Spleen (tissue), 13 donors: ENCODE measurements around the gene KDF1. TPM values are rescaled to one million over a fixed set of nuclear protein-coding genes. Genes with fewer than 3 reads are reported as not detected.

Source experiments
- DNase-seq: peaks from one replicate; pipeline ENCODE4 v3.0.0-alpha.2; 2020
- H3K27ac ChIP-seq, 8 donors: fragments of 200-600 bp; sonication (generic) in 7 of 8; 1 replicate in 4 of 8; 2 replicates in 4 of 8; pipeline versions ENCODE4 v1.5.0 to v1.8.0; 2016 to 2021; ENCODE audit warnings: inconsistent platforms in 4 of 8, mild to moderate bottlenecking in 4 of 8, moderate library complexity in 1 of 8
- H3K27me3 ChIP-seq, 7 donors: fragments of 200-600 bp; sonication (generic) in 6 of 7; replicated peaks in 1 of 7; 1 replicate in 4 of 7; 2 replicates in 3 of 7; pipeline versions ENCODE4 v1.5.0 to v1.8.0; 2016 to 2021; ENCODE audit warnings: inconsistent platforms in 3 of 7, mild to moderate bottlenecking in 1 of 7
- H3K36me3 ChIP-seq, 6 donors: fragments of 200-600 bp; sonication (generic) in 5 of 6; 1 replicate in 4 of 6; 2 replicates in 2 of 6; pipeline versions ENCODE4 v1.5.0 to v1.8.0; 2016 to 2021; ENCODE audit warnings: inconsistent platforms in 2 of 6
- H3K4me1 ChIP-seq, 6 donors: fragments of 200-600 bp; sonication (generic) in 5 of 6; 1 replicate in 3 of 6; 2 replicates in 3 of 6; pipeline versions ENCODE4 v1.5.0 to v1.8.0; 2016 to 2021; ENCODE audit warnings: inconsistent platforms in 3 of 6
- H3K4me3 ChIP-seq, 8 donors: fragments of 200-600 bp; sonication (generic) in 7 of 8; 1 replicate in 4 of 8; 2 replicates in 4 of 8; pipeline versions ENCODE4 v1.5.0 to v1.8.0; 2016 to 2021; ENCODE audit warnings: inconsistent platforms in 4 of 8, mild to moderate bottlenecking in 4 of 8, moderate library complexity in 2 of 8
- H3K9me3 ChIP-seq, 8 donors: fragments of 200-600 bp; sonication (generic) in 7 of 8; 1 replicate in 4 of 8; 2 replicates in 4 of 8; pipeline versions ENCODE4 v1.5.0 to v1.8.0; 2016 to 2021; ENCODE audit warnings: inconsistent platforms in 4 of 8
- CTCF ChIP-seq, 11 experiments: fragments of 200-600 bp in 7 of 11; fragments of 450-650 bp in 4 of 11; sonication (generic) in 4 of 11; IDR thresholded peaks in 8 of 11; conservative IDR thresholded peaks in 3 of 11; 1 replicate in 7 of 11; 2 replicates in 4 of 11; pipeline versions ENCODE4 v1.4.0 to v1.8.0; 2016 to 2021; ENCODE audit warnings: antibody characterized with exemption in 11 of 11, inconsistent platforms in 4 of 11, mild to moderate bottlenecking in 1 of 11
- POLR2A ChIP-seq, 3 donors: fragments of 450-650 bp; IDR thresholded peaks; one replicate each; pipeline ENCODE4 v1.5.1; 2017; ENCODE audit warnings: antibody characterized with exemption in 3 of 3, mild to moderate bottlenecking in 1 of 3
- POLR2AphosphoS5 ChIP-seq, 3 donors: sonication (generic); formaldehyde crosslinking; IDR thresholded peaks; one replicate each; pipeline ENCODE4 v1.5.1; 2017; ENCODE audit warnings: antibody characterized with exemption in 3 of 3
- WGBS, 5 donors: extraction: QIAGEN DNeasy Blood & Tissue Kit in 3 of 5; methylation state at CpG; one replicate each; pipeline versions ENCODE4 v1.1.5 to v1.1.7; 2013 to 2018; 5-methylcytosine and 5-hydroxymethylcytosine counted together
- intact Hi-C: fragments of 100-400 bp; cut with DNase I; formaldehyde crosslinking; loops from one replicate; pipeline ENCODE4 v1.15.0; 2023; ENCODE audit warnings: low total_unique reads
- long read RNA-seq, 2 donors: transcript quantifications; one replicate each; lab custom pipeline, GENCODE V29; 2026
- polyA plus RNA-seq, 3 donors: library from polyadenylated mRNA; stranded (reverse); fragments of 200-250 nt; gene quantifications; one replicate each; pipeline ENCODE4 v1.2.1, GENCODE V29; 2013
- total RNA-seq, 7 donors: library from RNA; depleted of rRNA in 3 of 7; stranded (reverse); fragments of >200 nt in 3 of 7; fragmentation: NEBNext Ultra II Directional in 4 of 7; extraction: Animal tissue kit (Norgen Biotek cat#: 25700) in 4 of 7; gene quantifications; one replicate each; pipeline versions ENCODE4 v1.1.0 to v1.2.1, GENCODE V29; 2016 to 2021
- donor health status: healthy with polysubstance abuse.
- donor health status: DM: no; HTN: no; CAD: no; lungs with moderate emphysema.
- donor health status: DM: no; HTN: no; CAD: no.
- donor health status: Bipolar disorder and iron deficiency.
- donor health status: healthy.
- donor health status: DM: no; HTN: no; CAD: no.
- donor health status: DM: yes; HTN: yes; CAD: no.

Gene KDF1
- 1 to 10 TPM in 4 of 7 donors, under 1 TPM in 3; 0.44 to 2.1 (median 1.1) TPM for total RNA-seq
- 1 to 10 TPM in 1 of 3 donors, under 1 TPM in 2; 0.67 to 1.1 (median 0.89) TPM for polyA plus RNA-seq
- long read RNA-seq, donor 1, result 0 reads
- long read RNA-seq, donor 2, partial matches to known transcripts, result 0 of 2 reads
- long read RNA-seq, donor 2, other reads (novel, unspliced or antisense), result 0 of 2 reads

GRCh38 chr1:26959722-26960624, at the start of gene KDF1:
TSS of gene KDF1 (minus strand) at chr1:26960468. CDS start at chr1:26952380, 8,088 bp downstream.
- H3K27ac ChIP-seq, result no peak within 1 kb of the TSS
- H3K4me1 ChIP-seq, result peaks cover 0 to 20% (median 17%) of the 10 kb centered on the region in 6 donors
- intact Hi-C loops, result no loop called here
- peak; percentile 90 for DNase-seq
- peak in 2 of 3 donors; percentile 31 to 40 for TF ChIP-seq POLR2AphosphoS5 (IDR thresholded peaks at IDR 0.05)
- no peak for TF ChIP-seq POLR2A (IDR thresholded peaks at IDR 0.05)
- peak in 5 of 11 experiments; percentile 7 to 42 (median 29) for TF ChIP-seq CTCF (IDR thresholded peaks at IDR 0.05 in 8 of 11, conservative IDR thresholded peaks at IDR 0.05 in 3 of 11)
- peak within 1 kb of the TSS; percentile 39 to 83 (median 54) for H3K4me3 ChIP-seq
- peaks cover 0 to 14% (median 6%) of the 10 kb centered on the region in 8 donors for H3K9me3 ChIP-seq
- 2 to 3% (median 2%) methylated on average over 12 to 86 of the region's 86 CpGs for WGBS, 5 donors
- H3K36me3 ChIP-seq, result no peaks in the 10 kb centered on the region
- peaks cover 0 to 53% (median 25%) of the 10 kb centered on the region in 7 donors for H3K27me3 ChIP-seq

- Histone ChIP-seq H3K4me1 (peaks cover 0 to 19% (median 15%) of the 10 kb centered on the region in 6 donors), H3K27ac (no peak overlapping the region), H3K36me3 (no peaks in the 10 kb centered on the region), H3K4me3 (no peak overlapping the region), H3K27me3 (peaks cover 0 to 27% (median 8%) of the 10 kb centered on the region in 7 donors), H3K9me3 (no peaks in the 10 kb centered on the region)
- TF ChIP-seq CTCF (IDR thresholded peaks at IDR 0.05 in 8 of 11, conservative IDR thresholded peaks at IDR 0.05 in 3 of 11) (no peak), POLR2A (IDR thresholded peaks at IDR 0.05) (no peak), POLR2AphosphoS5 (IDR thresholded peaks at IDR 0.05) (no peak)
- WGBS, 5 donors, result 78 to 92% (median 86%) methylated on average over 6 of the region's 6 CpGs
- DNase-seq, result no peak
- intact Hi-C loops, result no loop called here
Measured at GRCh38 chr1:27009601-27010197, 49.4 kb upstream of the KDF1 start.

GRCh38 chr1:27007909-27008582, 47.8 kb upstream of the KDF1 start:
- H3K9me3 ChIP-seq, result no peaks in the 10 kb centered on the region
- H3K36me3 ChIP-seq, result no peaks in the 10 kb centered on the region
- DNase-seq, result no peak
- no peak overlapping the region for H3K4me3 ChIP-seq
- peaks cover 0 to 22% (median 11%) of the 10 kb centered on the region in 6 donors for H3K4me1 ChIP-seq
- H3K27ac ChIP-seq, result no peak overlapping the region
- WGBS, 5 donors, result 81 to 91% (median 82%) methylated on average over 9 of the region's 9 CpGs
- peaks cover 0 to 23% (median 8%) of the 10 kb centered on the region in 7 donors for H3K27me3 ChIP-seq
- intact Hi-C loops, result no loop called here
- TF ChIP-seq POLR2AphosphoS5 (IDR thresholded peaks at IDR 0.05), result no peak
- no peak for TF ChIP-seq POLR2A (IDR thresholded peaks at IDR 0.05)
- no peak for TF ChIP-seq CTCF (IDR thresholded peaks at IDR 0.05 in 8 of 11, conservative IDR thresholded peaks at IDR 0.05 in 3 of 11)
